HL-60/S4 (cell line): Measurements from ENCODE around the gene SNTB2.
"Not testable (repeated sequence)": the region's sequence is repeated elsewhere in the genome, so short reads cannot be mapped to it uniquely, and the experiment has no call there.

Experiments
- in situ Hi-C: fragments of 300-500 bp; cut with MboI; formaldehyde crosslinking; loops from 2 replicates; pipeline ENCODE4 v1.14.3; 2022; ENCODE audit warnings: low sequenced_read_pairs

SNTB2 gene

GRCh38 chr16:69283851-69284250, 96.9 kb downstream of the SNTB2 start:
- in situ Hi-C loops: loop anchor here (10.0 kb wide), 1 partner anchor 129 kb away; no protein-coding TSS in a partner anchor

GRCh38 chr16:69285240-69285639, 98.3 kb downstream of the SNTB2 start:
- in situ Hi-C loops: loop anchor here (10.0 kb wide), 1 partner anchor 130 kb away; no protein-coding TSS in a partner anchor

- in situ Hi-C loops: loop anchor here (10.0 kb wide), 1 partner anchor 132 kb away; no protein-coding TSS in a partner anchor
Measured at GRCh38 chr16:69286941-69287713, 100.2 kb downstream of the SNTB2 start.

- in situ Hi-C loops: not testable (repeated sequence)
Measured at GRCh38 chr16:69291657-69292056, 104.7 kb downstream of the SNTB2 start.

- in situ Hi-C loops: no loop called here
Measured at GRCh38 chr16:69293401-69293800, 106.4 kb downstream of the SNTB2 start.

- in situ Hi-C loops: no loop called here
Measured at GRCh38 chr16:69294051-69294450, 107.1 kb downstream of the SNTB2 start.

GRCh38 chr16:69296771-69297170, 109.8 kb downstream of the SNTB2 start:
- in situ Hi-C loops: not testable (repeated sequence)

GRCh38 chr16:69298261-69298660, 111.3 kb downstream of the SNTB2 start:
- in situ Hi-C loops: no loop called here

GRCh38 chr16:69301187-69301586, 114.2 kb downstream of the SNTB2 start:
- in situ Hi-C loops: no loop called here

- in situ Hi-C loops: no loop called here
Measured at GRCh38 chr16:69301861-69302260, 114.9 kb downstream of the SNTB2 start.

GRCh38 chr16:69302301-69302700, 115.3 kb downstream of the SNTB2 start:
- in situ Hi-C loops: no loop called here

GRCh38 chr16:69306031-69306430, 119.1 kb downstream of the SNTB2 start:
- in situ Hi-C loops: no loop called here

GRCh38 chr16:69307091-69307490, 120.1 kb downstream of the SNTB2 start:
- in situ Hi-C loops: no loop called here

GRCh38 chr16:69307856-69308255, 120.9 kb downstream of the SNTB2 start:
- in situ Hi-C loops: no loop called here

GRCh38 chr16:69309316-69309715, 122.4 kb downstream of the SNTB2 start:
- in situ Hi-C loops: no loop called here

- in situ Hi-C loops: no loop called here
Measured at GRCh38 chr16:69310653-69311532, 123.9 kb downstream of the SNTB2 start, which contains the start of gene VPS4A. TSS of gene VPS4A (plus strand) at chr16:69311350. CDS start at chr16:69311512, 162 bp downstream.

- in situ Hi-C loops: no loop called here
Measured at GRCh38 chr16:69311533-69312387, 124.8 kb downstream of the SNTB2 start.

GRCh38 chr16:69313469-69313868, 126.5 kb downstream of the SNTB2 start:
- in situ Hi-C loops: no loop called here

GRCh38 chr16:69314534-69314933, 127.6 kb downstream of the SNTB2 start:
- in situ Hi-C loops: no loop called here

GRCh38 chr16:69315486-69316311, 128.7 kb downstream of the SNTB2 start:
- in situ Hi-C loops: no loop called here
